MV-4-11 (cell line): ENCODE measurements around the gene ATPAF2.

Source experiments
- DNase-seq: peaks from one replicate; lab custom pipeline; 2025; lab: John Stamatoyannopoulos, UW

The ATPAF2 gene

DNA sequence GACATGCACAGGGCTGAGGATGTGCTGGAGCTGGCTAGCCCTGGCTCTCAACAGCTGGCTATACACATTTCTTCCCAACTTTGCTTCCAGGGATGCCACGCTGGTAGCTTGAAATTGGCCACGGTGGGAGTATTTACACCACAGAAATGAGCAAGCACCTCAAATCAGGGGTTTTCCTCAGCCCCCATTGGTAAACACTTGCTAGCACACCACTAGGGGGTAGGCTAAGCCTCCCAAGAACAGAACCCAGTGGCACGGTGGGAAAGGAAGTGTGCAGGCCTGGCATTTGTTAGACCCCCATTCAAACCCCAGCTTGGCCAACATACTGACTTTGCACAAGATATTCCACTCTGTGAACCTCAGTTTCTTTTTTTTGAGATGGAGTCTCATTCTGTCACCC, 53.4 kb downstream of the ATPAF2 start:
- DNase-seq, result no peak

DNA sequence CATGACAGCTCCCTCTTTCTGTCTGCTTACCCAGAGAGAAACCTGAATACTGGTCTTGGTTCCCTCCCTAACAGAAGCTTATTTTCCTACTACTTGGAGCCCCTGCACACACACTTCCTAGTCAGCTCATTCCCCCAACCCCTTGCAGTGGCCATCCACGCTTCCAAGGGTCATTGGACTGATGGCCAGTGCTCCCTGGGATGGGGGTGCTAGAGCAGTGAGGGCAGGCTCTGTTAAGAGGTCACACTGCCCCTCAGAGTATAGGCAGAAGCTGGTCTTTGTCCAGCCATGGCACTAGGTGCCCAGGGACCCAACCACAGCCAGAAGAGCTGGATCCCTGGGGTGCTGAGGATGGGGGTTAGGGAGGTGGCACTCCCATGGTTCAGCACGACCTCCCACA, 53.8 kb downstream of the ATPAF2 start:
- DNase-seq, result no peak

DNA sequence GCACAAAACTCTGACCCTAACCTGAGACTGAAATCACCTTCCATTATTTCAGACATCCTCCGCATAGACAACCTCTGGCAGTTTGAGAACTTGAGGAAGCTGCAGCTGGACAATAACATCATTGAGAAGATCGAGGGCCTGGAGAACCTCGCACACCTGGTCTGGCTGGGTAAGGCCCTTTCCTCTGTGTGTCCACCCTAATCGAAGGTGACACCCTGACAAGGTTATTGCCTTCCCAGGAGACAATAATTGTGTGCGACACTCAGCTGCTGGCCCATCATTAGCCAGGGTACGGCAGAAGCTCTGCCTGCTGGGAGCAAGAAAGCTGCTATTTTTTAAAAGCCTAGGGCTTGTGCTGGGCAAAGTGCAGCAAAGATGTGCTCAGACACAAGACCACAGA, 55.2 kb downstream of the ATPAF2 start:
- DNase-seq, result no peak

DNA sequence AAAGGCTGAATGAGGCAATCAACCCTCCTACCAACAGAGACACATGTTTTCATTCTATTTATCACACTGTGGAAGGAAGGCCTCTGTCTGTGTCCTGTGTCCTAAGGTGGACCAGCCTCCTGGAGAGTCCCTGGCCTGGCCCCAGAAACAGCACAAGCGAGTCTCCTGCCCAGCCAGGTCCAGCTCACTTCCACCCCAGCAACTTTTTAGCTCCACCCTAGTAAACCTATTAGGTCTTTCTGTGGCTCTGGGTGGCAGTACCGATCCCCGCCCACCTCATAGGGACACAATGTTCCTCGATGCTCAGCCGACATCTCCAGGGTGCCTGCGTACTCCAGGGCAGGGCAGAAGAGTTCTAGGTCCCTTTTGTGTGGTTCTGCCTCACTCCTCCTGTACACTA, 55.6 kb downstream of the ATPAF2 start:
- no peak for DNase-seq

DNA sequence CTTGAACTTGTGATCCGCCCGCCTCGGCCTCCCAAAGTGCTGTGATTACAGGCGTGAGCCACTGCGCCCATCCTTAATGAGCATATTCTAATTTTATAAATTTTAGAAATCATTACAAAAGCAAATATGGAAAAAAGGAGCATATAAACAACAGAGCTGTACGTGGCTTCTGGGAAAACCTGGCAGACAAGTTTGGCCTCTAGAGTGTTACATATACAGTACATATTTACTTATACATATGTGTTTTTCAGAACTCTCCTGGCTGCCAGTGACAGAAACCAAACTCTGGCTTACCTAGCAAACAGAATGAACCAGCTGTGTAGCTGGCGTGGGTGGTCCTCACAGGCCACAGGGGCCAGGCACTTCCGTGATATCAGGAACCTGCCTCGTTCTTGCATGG, 56.2 kb downstream of the ATPAF2 start:
- DNase-seq, result no peak

DNA sequence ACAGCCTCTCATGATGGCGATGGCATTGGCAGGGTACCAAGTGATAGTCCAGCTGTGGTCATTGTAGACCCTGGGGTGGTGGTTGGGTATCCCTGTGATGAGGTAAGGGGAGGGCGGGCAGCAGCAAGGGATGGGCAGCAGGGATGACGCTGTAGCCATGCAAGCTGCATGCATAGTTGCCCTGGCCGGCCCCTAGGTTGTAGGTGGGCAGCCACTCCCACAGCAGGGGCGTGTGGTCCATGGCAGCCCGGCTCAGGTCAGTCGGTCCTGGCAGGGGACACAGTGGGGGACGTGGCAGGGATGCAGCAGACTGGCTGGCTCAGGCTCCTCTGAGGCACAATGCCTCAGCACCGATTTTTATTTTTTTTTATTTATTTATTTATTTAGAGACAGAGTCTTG, 57.6 kb downstream of the ATPAF2 start:
- DNase-seq, result no peak

DNA sequence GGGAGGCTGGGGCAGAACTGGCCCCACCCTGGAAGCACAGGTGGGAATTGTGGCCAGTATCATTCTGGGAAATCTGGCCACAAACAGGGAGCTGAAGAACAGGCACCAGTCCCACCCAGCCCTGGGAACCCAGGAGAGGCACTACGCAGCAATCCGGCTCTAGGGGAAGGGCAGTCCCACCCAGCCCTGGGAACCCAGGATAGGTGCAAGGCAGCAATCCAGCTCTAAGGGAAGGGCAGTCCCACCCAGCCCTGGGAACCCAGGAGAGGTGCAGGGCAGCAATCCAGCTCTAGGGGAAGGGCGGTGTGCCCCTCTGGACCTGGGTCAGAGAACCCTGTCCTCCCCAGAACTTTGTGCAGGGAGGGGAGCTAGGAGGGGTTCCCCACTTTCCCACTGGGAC, 59.2 kb downstream of the ATPAF2 start:
- DNase-seq, result no peak

DNA sequence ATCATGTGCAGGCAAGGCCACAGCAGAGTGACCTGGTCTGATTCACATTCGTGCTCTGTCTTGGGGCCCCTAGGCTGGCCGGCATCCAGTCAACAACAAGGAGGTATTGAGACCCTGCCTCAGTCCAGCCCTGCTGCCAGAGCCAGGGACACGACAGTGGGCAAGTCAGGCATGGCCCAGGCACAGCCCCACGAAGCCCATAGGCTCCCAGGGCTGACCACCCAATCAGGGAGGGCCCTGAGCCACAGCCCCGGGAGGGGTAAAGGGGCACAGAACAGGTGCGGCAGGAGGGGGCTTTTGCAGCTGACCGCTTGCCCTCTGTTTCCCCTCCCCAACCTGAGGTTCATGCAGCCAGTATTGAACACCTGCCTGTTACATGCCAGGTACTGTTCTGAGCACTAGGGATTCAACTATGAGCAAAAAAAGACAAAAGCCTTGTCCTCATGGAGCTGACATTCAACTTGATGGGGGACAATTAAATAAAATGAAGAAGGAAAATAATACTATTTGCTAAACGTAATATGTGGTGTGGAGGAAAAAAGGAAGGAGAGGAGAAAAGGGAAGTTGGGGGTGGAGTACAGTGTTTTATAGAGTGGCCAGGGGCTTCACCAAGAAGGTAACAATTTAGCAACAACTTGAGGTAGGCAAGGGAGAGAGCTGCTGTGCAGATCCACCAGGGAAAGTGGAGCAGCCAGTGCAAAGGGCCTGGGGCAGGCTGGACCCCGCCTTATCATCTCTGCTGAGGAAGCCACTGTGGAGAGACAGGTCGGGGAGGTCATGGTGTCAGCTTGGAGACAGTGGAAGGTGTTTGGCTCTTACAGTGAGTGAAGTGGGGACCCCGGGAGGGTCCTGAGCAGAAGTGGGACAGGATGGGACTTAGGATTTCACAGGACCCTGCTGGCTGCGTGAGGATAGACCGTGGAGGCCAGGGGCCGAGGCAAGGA, 60.2 kb downstream of the ATPAF2 start:
- peak; percentile 45 for DNase-seq

DNA sequence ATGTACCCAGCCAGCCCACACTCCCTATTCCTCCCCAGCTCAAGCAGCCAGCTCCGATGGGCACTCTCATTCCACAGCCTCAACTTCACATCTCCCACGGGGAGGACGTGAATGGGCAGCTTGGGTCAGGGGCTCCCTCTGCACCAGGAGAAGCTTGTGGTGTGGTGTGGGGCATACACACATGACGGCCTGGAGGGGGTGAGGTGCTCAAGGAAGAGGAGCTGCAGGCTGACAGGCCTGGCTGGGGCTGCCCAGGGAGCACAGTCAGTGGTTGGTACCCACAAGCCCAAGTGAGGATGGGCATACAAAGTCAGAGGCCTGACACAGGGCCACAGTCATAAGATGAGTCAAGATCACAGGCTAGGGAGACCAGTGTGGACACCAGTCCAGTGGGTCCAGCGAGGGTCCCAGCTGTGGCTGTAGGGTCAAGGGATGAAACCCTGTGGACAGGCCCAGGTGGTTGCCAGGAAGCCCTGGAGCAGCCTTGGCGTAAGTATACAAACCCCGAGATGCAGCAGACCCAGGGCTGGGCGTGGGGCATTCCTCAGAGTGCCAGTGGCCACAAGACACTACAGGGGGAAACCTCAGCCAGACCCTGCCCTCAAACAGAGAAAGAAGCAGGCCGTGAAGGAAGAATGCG, 61.9 kb downstream of the ATPAF2 start:
- no peak for DNase-seq

DNA sequence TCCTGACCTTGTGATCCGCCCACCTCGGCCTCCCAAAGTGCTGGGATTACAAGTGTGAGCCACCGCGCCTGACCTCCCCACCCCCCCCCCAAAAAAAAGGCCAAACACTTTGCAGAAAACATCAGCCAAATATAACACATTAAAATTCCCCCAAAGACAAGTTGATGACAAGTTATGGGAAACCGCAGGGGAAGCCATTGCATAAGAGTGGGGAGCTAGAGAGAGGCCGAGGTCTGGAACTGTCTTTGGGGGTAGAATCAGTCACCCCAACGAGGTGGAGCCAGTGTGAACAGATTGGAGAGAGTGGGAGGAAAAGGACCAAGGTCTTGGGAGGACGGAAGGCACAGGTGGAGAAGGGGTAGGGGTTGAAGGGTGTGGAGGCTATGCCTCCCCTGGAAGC, 63.5 kb downstream of the ATPAF2 start:
- peak; percentile 79 for DNase-seq

DNA sequence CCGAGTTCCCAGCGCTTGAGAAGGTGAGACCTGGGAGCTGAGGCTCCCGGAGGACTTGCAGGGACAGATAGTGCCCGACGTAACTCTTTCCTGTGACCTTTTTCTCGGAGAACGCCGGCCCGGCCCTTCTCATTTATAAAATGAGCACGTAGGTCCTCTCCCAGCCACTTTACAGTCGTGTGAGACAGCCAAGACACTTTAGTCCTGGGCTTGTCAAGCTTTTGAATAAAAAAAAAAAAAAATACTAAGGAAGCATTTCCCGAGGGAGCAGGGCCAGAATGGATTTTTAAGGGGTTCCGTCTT, 66.1 kb downstream of the ATPAF2 start:
- no peak for DNase-seq

DNA sequence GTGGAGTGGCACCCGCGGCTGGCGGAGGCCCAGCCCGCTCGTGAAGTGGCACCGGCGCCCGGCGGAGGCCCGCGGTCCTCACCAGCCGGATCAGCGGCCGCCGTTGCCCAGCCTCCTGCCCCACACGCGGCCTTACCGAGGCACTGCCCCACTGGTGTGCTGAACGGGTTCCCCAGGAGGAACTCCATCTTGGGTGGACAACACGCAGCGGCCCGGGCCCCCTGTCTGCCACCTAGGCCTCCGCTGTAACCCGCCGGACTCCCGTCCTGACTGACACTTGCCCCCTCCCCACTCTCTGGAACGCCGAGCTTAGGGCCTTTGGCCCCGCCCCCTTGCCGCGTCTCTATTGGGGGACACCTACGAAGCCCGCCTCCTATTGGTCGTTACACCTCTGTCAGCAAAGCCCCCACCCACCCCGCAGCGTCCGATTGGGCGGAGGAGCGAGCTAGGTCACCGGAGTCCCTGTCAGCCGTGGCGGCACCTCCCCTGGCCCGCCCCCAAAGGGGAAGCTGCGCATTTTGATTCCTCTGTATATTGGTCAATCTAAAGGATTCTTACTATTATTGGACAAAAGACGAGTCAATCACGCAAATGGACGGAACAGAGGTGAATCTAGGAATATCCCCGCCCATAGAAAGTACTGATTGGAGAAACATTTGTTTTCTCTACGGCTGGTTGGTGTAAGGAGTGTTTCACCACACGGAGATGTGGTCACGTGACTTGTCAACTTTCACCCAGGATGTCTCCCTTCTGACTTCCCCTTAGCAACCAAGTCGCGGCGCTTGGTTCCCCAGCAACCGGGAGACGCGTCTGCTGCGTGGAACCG, 66.6 kb downstream of the ATPAF2 start, which contains the start of the genes DRC3 and TOM1L2:
DRC3 (plus strand) TSS at position 737 of the 826 bp plus-strand sequence. CDS start 4,737 bp downstream, outside the sequence.
TOM1L2 (minus strand) TSS at position 275 of the 826 bp plus-strand sequence; CDS start at position 188, 87 bp downstream.
- DNase-seq, result peak; percentile 100

DNA sequence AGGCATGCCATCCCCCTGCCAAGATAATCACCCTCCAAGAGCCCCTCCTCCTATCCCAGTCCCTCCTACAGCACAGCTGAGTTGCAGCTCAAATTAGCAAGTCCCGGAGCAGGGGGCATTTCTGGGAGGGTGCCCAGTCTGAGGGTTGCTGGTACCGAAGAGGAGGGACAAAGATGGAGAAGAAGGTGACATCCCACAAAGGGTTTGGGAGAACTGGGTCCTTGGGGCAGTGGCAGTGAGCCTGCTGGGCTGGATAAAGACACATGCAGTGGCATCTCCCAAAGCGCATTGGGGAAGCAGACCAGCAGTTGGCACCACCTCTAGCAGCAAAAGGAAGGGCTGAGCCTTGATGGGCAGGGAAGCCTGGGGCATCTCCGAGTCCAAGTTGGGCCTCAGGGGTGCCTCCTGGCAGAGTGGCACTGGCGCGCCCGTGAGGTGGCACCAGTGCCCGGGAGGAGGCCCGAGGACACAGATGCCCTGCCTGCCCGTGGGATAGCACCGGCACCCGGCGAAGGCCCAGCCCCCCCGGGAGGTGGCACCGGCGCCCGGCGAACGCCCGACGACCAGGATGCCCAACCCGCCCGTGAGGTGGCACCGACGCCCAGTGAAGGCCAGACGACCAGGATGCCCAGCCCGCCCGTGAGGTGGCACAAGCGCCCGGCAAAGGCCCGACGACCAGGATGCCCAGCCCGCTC, 67.4 kb downstream of the ATPAF2 start:
- no peak for DNase-seq

DNA sequence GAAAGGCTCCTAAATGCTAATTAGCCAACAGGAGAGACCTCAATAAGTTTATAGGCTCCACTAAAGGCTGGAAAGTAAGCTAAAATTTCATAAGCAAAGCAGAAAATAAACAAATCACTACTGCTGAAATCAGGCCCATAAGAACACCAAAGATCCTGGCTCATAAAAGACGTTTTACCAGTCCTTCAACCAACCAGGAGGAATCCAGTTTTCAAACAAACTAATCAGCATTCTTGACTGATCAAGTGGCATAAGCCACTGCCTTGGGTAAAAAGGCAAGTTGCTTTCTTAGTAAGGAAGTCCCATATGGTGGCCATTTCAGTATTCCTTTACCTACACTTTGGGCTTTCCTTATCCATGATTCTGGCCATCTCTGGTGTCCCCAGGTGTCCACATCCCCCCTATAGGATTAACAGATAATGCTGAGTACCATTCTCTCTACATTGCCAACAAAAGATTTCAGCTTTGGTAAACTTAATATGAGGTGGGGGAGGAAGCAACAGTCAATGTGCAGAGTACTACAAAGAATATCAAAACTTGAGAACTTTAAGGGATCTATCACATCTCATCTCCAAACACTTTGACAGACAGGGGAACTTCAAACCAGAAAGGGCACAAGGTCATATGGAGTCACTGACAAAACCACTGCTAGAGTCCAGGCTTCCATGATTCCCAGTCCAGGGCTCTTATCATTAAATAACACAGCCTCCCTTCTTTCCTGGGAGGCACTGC, 68.1 kb downstream of the ATPAF2 start:
- no peak for DNase-seq
